ENCODE measurements around the gene TRIM8. TPM values are rescaled to one million over a fixed set of nuclear protein-coding genes. Genes with fewer than 3 reads are reported as not detected.

TRIM8 gene
- total and polyA plus RNA-seq, 2 donors (not counting 3 experiments of a cell fraction or from before 2014, with no cell fraction given): 74.1 to 114 TPM

GRCh38 chr10:102646610-102647442, 2.5 kb downstream of the TRIM8 start:
- Histone ChIP-seq H3K27ac (ENCODE audit: insufficient read depth, low read depth, low read length) (peak overlapping the region; percentile 79), H3K4me2 (ENCODE audit: insufficient read depth, low read length) (peak overlapping the region; percentile 61), H3K4me1 (ENCODE audit: control insufficient read depth, extremely low read depth, insufficient read depth, low read length) (peaks cover 46% of the 10 kb centered on the region), H3K79me2 (ENCODE audit: control insufficient read depth, insufficient read depth, low read length) (peaks cover 79% of the 10 kb centered on the region), H2AFZ (ENCODE audit: low read depth, low read length) (no peak overlapping the region), H3K9me3 (replicated peaks; ENCODE audit: control insufficient read depth, insufficient read depth, low read length) (no peaks in the 10 kb centered on the region), H3K4me3 (replicated peaks in 1 of 3; ENCODE audit: insufficient read depth in 1 of 3, low read depth in 1 of 3, low read length in 3 of 3) (peak overlapping the region; percentile 22 to 62 (median 56)), H3K27me3 (ENCODE audit: control insufficient read depth in 2 of 2, insufficient read depth in 2 of 2, low read length in 2 of 2) (no peaks in the 10 kb centered on the region), H3K36me3 (ENCODE audit: control insufficient read depth in 2 of 2, extremely low read depth in 1 of 2, insufficient read depth in 2 of 2, low read length in 2 of 2) (peaks cover 0 to 11% of the 10 kb centered on the region in 2 experiments), H3K9me1 (replicated peaks; ENCODE audit: control insufficient read depth, extremely low read depth, insufficient read depth, low read length) (no peaks in the 10 kb centered on the region), H4K20me1 (replicated peaks; ENCODE audit: control insufficient read depth, extremely low read depth, insufficient read depth, low read length) (no peaks in the 10 kb centered on the region), H3K9ac (replicated peaks; ENCODE audit: extremely low read depth, insufficient read depth, low read length) (peak overlapping the region; percentile 88)
- ChIA-PET POLR2A (interaction anchor here (0.9 to 2.6 kb wide), 6 partner anchors 9 to 142 kb away, joined by 3 to 8 read pairs (median 3); partner anchors contain the start of gene SUFU), CTCF (interaction anchor here (0.6 to 6.9 kb wide), 15 partner anchors 11 to 144 kb away, joined by 3 to 110 read pairs (median 4); partner anchors contain the start of genes ACTR1A and SUFU)
- no TSS peak for BruUV-seq (replicated peaks)
- dilution Hi-C loops (cut with MboI; ENCODE audit: extremely low pct_ligation_motif_present, low sequenced_read_pairs): no loop called here
- DNase-seq (ENCODE audit: low read depth, low spot score) (no peak), FAIRE-seq (no peak)
- intact Hi-C loops (cut with micrococcal nuclease): loop anchor here (1.0 to 5.0 kb wide), 4 partner anchors 35 to 225 kb away; partner anchors contain the start of genes ARL3, FBXL15 and SFXN2
- TF ChIP-seq POLR2A (IDR thresholded peaks at IDR 0.05; ENCODE audit: low read depth, low read length) (peak; percentile 7), GATA2 (IDR thresholded peaks at IDR 0.05; ENCODE audit: insufficient read depth, insufficient read length, low read depth, low read length) (no peak), MYC (IDR thresholded peaks at IDR 0.05; ENCODE audit: low read depth, low read length) (no peak)

- no peak for TF ChIP-seq EZH2 (IDR thresholded peaks at IDR 0.05; ENCODE audit: borderline replicate concordance, low read depth, low read length, severe bottlenecking)
- TF ChIP-seq MAX (IDR thresholded peaks at IDR 0.05; ENCODE audit: insufficient read depth, insufficient read length): no peak
- no peak for TF ChIP-seq GATA2 (IDR thresholded peaks at IDR 0.05; ENCODE audit: insufficient read depth, insufficient read length, low read depth, low read length)
- TF ChIP-seq FOS (IDR thresholded peaks at IDR 0.05; ENCODE audit: borderline replicate concordance, insufficient read depth, low read length): no peak
- no peak for TF ChIP-seq MYC (IDR thresholded peaks at IDR 0.05; ENCODE audit: low read depth, low read length)
- TF ChIP-seq JUN (IDR thresholded peaks at IDR 0.05; ENCODE audit: borderline replicate concordance, insufficient read depth, insufficient read length, low read depth): no peak
- TF ChIP-seq POLR2AphosphoS5 (IDR thresholded peaks at IDR 0.05; ENCODE audit: insufficient read depth, low read depth, low read length): no peak
- TF ChIP-seq, protein P1, sequence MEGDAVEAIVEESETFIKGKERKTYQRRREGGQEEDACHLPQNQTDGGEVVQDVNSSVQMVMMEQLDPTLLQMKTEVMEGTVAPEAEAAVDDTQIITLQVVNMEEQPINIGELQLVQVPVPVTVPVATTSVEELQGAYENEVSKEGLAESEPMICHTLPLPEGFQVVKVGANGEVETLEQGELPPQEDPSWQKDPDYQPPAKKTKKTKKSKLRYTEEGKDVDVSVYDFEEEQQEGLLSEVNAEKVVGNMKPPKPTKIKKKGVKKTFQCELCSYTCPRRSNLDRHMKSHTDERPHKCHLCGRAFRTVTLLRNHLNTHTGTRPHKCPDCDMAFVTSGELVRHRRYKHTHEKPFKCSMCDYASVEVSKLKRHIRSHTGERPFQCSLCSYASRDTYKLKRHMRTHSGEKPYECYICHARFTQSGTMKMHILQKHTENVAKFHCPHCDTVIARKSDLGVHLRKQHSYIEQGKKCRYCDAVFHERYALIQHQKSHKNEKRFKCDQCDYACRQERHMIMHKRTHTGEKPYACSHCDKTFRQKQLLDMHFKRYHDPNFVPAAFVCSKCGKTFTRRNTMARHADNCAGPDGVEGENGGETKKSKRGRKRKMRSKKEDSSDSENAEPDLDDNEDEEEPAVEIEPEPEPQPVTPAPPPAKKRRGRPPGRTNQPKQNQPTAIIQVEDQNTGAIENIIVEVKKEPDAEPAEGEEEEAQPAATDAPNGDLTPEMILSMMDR (IDR thresholded peaks at IDR 0.05; ENCODE audit: extremely low read depth in 1 of 2, insufficient read depth in 1 of 2, low read depth in 1 of 2, low read length in 2 of 2): no peak
- no peak for TF ChIP-seq POLR2A (IDR thresholded peaks at IDR 0.05; ENCODE audit: low read depth, low read length)
- Histone ChIP-seq H3K9me1 (replicated peaks; ENCODE audit: control insufficient read depth, extremely low read depth, insufficient read depth, low read length) (no peaks in the 10 kb centered on the region), H4K20me1 (replicated peaks; ENCODE audit: control insufficient read depth, extremely low read depth, insufficient read depth, low read length) (no peaks in the 10 kb centered on the region), H3K79me2 (ENCODE audit: control insufficient read depth, insufficient read depth, low read length) (peaks cover 87% of the 10 kb centered on the region), H3K27ac (ENCODE audit: insufficient read depth, low read depth, low read length) (no peak overlapping the region), H3K4me1 (ENCODE audit: control insufficient read depth, extremely low read depth, insufficient read depth, low read length) (peaks cover 45% of the 10 kb centered on the region), H3K36me3 (ENCODE audit: control insufficient read depth in 2 of 2, extremely low read depth in 1 of 2, insufficient read depth in 2 of 2, low read length in 2 of 2) (peaks cover 0 to 11% of the 10 kb centered on the region in 2 experiments), H3K27me3 (ENCODE audit: control insufficient read depth in 2 of 2, insufficient read depth in 2 of 2, low read length in 2 of 2) (no peaks in the 10 kb centered on the region), H2AFZ (ENCODE audit: low read depth, low read length) (no peak overlapping the region), H3K9me3 (replicated peaks; ENCODE audit: control insufficient read depth, insufficient read depth, low read length) (no peaks in the 10 kb centered on the region), H3K4me2 (ENCODE audit: insufficient read depth, low read length) (peak overlapping the region; percentile 61), H3K4me3 (replicated peaks in 1 of 3; ENCODE audit: insufficient read depth in 1 of 3, low read depth in 1 of 3, low read length in 3 of 3) (peak overlapping the region in 2 of 3 experiments; percentile 56 to 62), H3K9ac (replicated peaks; ENCODE audit: extremely low read depth, insufficient read depth, low read length) (no peak overlapping the region)
- intact Hi-C loops (cut with micrococcal nuclease) (loop anchor here (5.0 kb wide), 1 partner anchor 225 kb away; the partner anchor contains the start of gene FBXL15), dilution Hi-C loops (cut with MboI; ENCODE audit: extremely low pct_ligation_motif_present, low sequenced_read_pairs) (no loop called here)
- BruUV-seq (replicated peaks): no TSS peak
- no peak for DNase-seq (ENCODE audit: low read depth, low spot score)
- ChIA-PET CTCF (interaction anchor here (0.6 to 6.9 kb wide), 3 partner anchors 15 to 67 kb away, joined by 3 to 110 read pairs (median 4); no protein-coding TSS in a partner anchor), POLR2A (interaction anchor here (1.6 kb wide), 1 partner anchor 143 kb away, joined by 4 read pairs; the partner anchor contains the start of gene SUFU)
- FAIRE-seq: no peak
Observed at GRCh38 chr10:102647443-102648268, 3.4 kb downstream of the TRIM8 start.

Data from endothelial cell of umbilical vein (primary cell).